Colonic mucosa (tissue), 4 donors: Measurements from ENCODE around the gene PPP1R37. TPM values are rescaled to one million over a fixed set of nuclear protein-coding genes. Genes with fewer than 3 reads are reported as not detected.

ENCODE experiments used
- DNase-seq: peaks from one replicate; pipeline ENCODE4 v3.0.0-alpha.2; 2020
- H3K27ac ChIP-seq: fragments of 200-600 bp; one replicate; pipeline ENCODE4 v1.8.0; 2021
- H3K27me3 ChIP-seq: fragments of 200-600 bp; one replicate; pipeline ENCODE4 v1.8.0; 2021
- H3K36me3 ChIP-seq: fragments of 200-600 bp; one replicate; pipeline ENCODE4 v1.8.0; 2021
- H3K4me1 ChIP-seq: fragments of 200-600 bp; one replicate; pipeline ENCODE4 v1.8.0; 2021; ENCODE audit warnings: mild to moderate bottlenecking
- H3K4me3 ChIP-seq: fragments of 200-600 bp; one replicate; pipeline ENCODE4 v1.8.0; 2021
- H3K9ac ChIP-seq, 2 donors: one replicate each; pipeline ENCODE4 v1.7.0; 2013; ENCODE audit warnings: control low read depth in 2 of 2, low read depth in 2 of 2, low read length in 2 of 2
- H3K9me3 ChIP-seq: fragments of 200-600 bp; one replicate; pipeline ENCODE4 v1.8.0; 2021
- CTCF ChIP-seq: fragments of 200-600 bp; IDR thresholded peaks from one replicate; pipeline ENCODE4 v1.8.0; 2022; ENCODE audit warnings: antibody characterized with exemption, mild to moderate bottlenecking
- intact Hi-C: fragments of 100-400 bp; cut with DNase I; formaldehyde crosslinking; loops from one replicate; pipeline ENCODE4 v1.14.1; 2022
- total RNA-seq, 2 donors: library from RNA; stranded (reverse); fragmentation: NEBNext Ultra II Directional in 1 of 2; extraction: Animal tissue kit (Norgen Biotek cat#: 25700) in 1 of 2; gene quantifications; one replicate each; pipeline ENCODE4 v1.2.1, GENCODE V29; 2021
- donor health status: healthy.
- donor health status: DM: no; HTN: no; CAD: no.
- donor health status: DM: no; HTN: no; CAD: no.

The PPP1R37 gene
- total RNA-seq, 2 donors from 2014 or later, result 28.2 to 46.9 TPM

- H3K9ac ChIP-seq, result no peak overlapping the region
- H3K36me3 ChIP-seq, result no peaks in the 10 kb centered on the region
- H3K4me1 ChIP-seq, result no peaks in the 10 kb centered on the region
- DNase-seq, result no peak
- no peak overlapping the region for H3K4me3 ChIP-seq
- no peak overlapping the region for H3K27ac ChIP-seq
- H3K27me3 ChIP-seq, result no peaks in the 10 kb centered on the region
- no peak for TF ChIP-seq CTCF
- H3K9me3 ChIP-seq, result no peaks in the 10 kb centered on the region
- intact Hi-C loops, result no loop called here
Observed at GRCh38 chr19:45175515-45176345, 82.8 kb downstream of the PPP1R37 start.

- intact Hi-C loops, result no loop called here
- Histone ChIP-seq H3K27ac (peak within 1 kb of the TSS; percentile 94), H3K9me3 (no peaks in the 10 kb centered on the region), H3K36me3 (no peaks in the 10 kb centered on the region), H3K4me1 (no peaks in the 10 kb centered on the region), H3K9ac (peak within 1 kb of the TSS; percentile 87 to 91), H3K4me3 (peak within 1 kb of the TSS; percentile 92), H3K27me3 (no peaks in the 10 kb centered on the region)
- no peak for TF ChIP-seq CTCF
- no peak for DNase-seq
Observed at GRCh38 chr19:45177817-45178261, 84.9 kb downstream of the PPP1R37 start, which contains the start of gene TRAPPC6A. TRAPPC6A (minus strand) TSS chr19:45178237; CDS start chr19:45178218, 19 bp downstream.

GRCh38 chr19:45178262-45179071 lies 85.5 kb downstream of the PPP1R37 start, which contains the start of gene BLOC1S3:
BLOC1S3 (plus strand) TSS chr19:45178784; CDS start chr19:45179297, 513 bp downstream.
- H3K9ac ChIP-seq, result peak within 1 kb of the TSS; percentile 87 to 91
- no peaks in the 10 kb centered on the region for H3K9me3 ChIP-seq
- no peaks in the 10 kb centered on the region for H3K27me3 ChIP-seq
- intact Hi-C loops, result no loop called here
- DNase-seq, result peak; percentile 100
- H3K4me3 ChIP-seq, result peak within 1 kb of the TSS; percentile 92
- H3K27ac ChIP-seq, result peak within 1 kb of the TSS; percentile 94
- no peaks in the 10 kb centered on the region for H3K4me1 ChIP-seq
- H3K36me3 ChIP-seq, result no peaks in the 10 kb centered on the region
- TF ChIP-seq CTCF, result peak; percentile 43

- no peaks in the 10 kb centered on the region for H3K36me3 ChIP-seq
- no peaks in the 10 kb centered on the region for H3K4me1 ChIP-seq
- H3K4me3 ChIP-seq, result peak overlapping the region; percentile 92
- peak overlapping the region; percentile 94 for H3K27ac ChIP-seq
- no peak for TF ChIP-seq CTCF
- no peaks in the 10 kb centered on the region for H3K9me3 ChIP-seq
- DNase-seq, result no peak
- peak overlapping the region; percentile 81 to 87 for H3K9ac ChIP-seq
- intact Hi-C loops, result no loop called here
- no peaks in the 10 kb centered on the region for H3K27me3 ChIP-seq
Observed at GRCh38 chr19:45179072-45179891, 86.3 kb downstream of the PPP1R37 start.
